Measurements from ENCODE around the gene MIOX.

DNA sequence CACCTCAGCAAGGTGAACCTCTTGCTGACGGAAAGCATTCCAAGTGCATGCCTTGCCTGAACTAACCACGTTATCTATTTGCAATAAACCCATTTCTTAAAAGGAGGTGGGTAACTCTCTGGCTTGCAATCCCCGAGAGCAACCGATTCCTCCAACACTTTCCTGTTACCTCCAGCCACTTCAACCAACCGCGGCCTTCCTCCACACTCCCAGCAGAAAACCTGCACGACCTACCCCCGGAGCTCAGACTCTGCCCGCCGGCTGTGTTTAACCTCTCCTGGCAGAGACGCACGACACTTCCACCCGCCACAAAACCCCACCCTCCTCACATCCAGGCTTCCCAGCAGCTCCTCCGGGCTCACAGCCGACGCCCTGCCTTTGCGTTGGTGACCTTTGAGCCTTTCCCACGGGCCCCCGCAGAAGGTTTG, 38.0 kb downstream of the MIOX start:
- TF ChIP-seq FOXK2 (IDR thresholded peaks at IDR 0.05) = no peak
- TF ChIP-seq ZNF317 (CRISPR knock-in tag; IDR thresholded peaks at IDR 0.05) = no peak
- TF ChIP-seq ZFP36L2 (CRISPR knock-in tag; IDR thresholded peaks at IDR 0.05) = no peak
- no peak for TF ChIP-seq ZNF747 (CRISPR knock-in tag; IDR thresholded peaks at IDR 0.05; ENCODE audit: borderline replicate concordance)
- no peak for TF ChIP-seq JUNB (CRISPR knock-in tag; IDR thresholded peaks at IDR 0.05; ENCODE audit: borderline replicate concordance)
- TF ChIP-seq, protein P1, sequence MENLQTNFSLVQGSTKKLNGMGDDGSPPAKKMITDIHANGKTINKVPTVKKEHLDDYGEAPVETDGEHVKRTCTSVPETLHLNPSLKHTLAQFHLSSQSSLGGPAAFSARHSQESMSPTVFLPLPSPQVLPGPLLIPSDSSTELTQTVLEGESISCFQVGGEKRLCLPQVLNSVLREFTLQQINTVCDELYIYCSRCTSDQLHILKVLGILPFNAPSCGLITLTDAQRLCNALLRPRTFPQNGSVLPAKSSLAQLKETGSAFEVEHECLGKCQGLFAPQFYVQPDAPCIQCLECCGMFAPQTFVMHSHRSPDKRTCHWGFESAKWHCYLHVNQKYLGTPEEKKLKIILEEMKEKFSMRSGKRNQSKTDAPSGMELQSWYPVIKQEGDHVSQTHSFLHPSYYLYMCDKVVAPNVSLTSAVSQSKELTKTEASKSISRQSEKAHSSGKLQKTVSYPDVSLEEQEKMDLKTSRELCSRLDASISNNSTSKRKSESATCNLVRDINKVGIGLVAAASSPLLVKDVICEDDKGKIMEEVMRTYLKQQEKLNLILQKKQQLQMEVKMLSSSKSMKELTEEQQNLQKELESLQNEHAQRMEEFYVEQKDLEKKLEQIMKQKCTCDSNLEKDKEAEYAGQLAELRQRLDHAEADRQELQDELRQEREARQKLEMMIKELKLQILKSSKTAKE (CRISPR knock-in tag; IDR thresholded peaks at IDR 0.05; ENCODE audit: borderline replicate concordance) = no peak
- no peak for TF ChIP-seq ZNF709 (CRISPR knock-in tag; IDR thresholded peaks at IDR 0.05)
- TF ChIP-seq, protein P2, sequence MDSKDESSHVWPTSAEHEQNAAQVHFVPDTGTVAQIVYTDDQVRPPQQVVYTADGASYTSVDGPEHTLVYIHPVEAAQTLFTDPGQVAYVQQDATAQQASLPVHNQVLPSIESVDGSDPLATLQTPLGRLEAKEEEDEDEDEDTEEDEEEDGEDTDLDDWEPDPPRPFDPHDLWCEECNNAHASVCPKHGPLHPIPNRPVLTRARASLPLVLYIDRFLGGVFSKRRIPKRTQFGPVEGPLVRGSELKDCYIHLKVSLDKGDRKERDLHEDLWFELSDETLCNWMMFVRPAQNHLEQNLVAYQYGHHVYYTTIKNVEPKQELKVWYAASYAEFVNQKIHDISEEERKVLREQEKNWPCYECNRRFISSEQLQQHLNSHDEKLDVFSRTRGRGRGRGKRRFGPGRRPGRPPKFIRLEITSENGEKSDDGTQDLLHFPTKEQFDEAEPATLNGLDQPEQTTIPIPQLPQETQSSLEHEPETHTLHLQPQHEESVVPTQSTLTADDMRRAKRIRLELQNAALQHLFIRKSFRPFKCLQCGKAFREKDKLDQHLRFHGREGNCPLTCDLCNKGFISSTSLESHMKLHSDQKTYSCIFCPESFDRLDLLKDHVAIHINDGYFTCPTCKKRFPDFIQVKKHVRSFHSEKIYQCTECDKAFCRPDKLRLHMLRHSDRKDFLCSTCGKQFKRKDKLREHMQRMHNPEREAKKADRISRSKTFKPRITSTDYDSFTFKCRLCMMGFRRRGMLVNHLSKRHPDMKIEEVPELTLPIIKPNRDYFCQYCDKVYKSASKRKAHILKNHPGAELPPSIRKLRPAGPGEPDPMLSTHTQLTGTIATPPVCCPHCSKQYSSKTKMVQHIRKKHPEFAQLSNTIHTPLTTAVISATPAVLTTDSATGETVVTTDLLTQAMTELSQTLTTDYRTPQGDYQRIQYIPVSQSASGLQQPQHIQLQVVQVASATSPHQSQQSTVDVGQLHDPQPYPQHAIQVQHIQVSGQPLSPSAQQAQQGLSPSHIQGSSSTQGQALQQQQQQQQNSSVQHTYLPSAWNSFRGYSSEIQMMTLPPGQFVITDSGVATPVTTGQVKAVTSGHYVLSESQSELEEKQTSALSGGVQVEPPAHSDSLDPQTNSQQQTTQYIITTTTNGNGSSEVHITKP (CRISPR knock-in tag; IDR thresholded peaks at IDR 0.05; ENCODE audit: low read depth) = no peak
- TF ChIP-seq YY1 (IDR thresholded peaks at IDR 0.05; ENCODE audit: insufficient read depth, insufficient replicate concordance, low read depth, low read length) = no peak
- TF ChIP-seq BRCA1 (CRISPR knock-in tag; IDR thresholded peaks at IDR 0.05) = no peak
- TF ChIP-seq, protein P3, sequence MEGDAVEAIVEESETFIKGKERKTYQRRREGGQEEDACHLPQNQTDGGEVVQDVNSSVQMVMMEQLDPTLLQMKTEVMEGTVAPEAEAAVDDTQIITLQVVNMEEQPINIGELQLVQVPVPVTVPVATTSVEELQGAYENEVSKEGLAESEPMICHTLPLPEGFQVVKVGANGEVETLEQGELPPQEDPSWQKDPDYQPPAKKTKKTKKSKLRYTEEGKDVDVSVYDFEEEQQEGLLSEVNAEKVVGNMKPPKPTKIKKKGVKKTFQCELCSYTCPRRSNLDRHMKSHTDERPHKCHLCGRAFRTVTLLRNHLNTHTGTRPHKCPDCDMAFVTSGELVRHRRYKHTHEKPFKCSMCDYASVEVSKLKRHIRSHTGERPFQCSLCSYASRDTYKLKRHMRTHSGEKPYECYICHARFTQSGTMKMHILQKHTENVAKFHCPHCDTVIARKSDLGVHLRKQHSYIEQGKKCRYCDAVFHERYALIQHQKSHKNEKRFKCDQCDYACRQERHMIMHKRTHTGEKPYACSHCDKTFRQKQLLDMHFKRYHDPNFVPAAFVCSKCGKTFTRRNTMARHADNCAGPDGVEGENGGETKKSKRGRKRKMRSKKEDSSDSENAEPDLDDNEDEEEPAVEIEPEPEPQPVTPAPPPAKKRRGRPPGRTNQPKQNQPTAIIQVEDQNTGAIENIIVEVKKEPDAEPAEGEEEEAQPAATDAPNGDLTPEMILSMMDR (CRISPR knock-in tag; IDR thresholded peaks at IDR 0.05) = no peak
